GM18870 (cell line): ENCODE measurements around the gene TBL1X.

Experiments
- ATAC-seq: cut with Tn5 transposase; IDR thresholded peaks from one replicate; pipeline ENCODE4 v1.9.1; 2021; ENCODE audit warnings: moderate library complexity; ENCODE audit not compliant: unreplicated experiment

The TBL1X gene

GRCh38 chrX:9578083-9578779 lies 113.4 kb downstream of the TBL1X start:
- no peak for ATAC-seq

- no peak for ATAC-seq
Observed at GRCh38 chrX:9581771-9582385, 117.0 kb downstream of the TBL1X start.

- ATAC-seq = no peak
Observed at GRCh38 chrX:9582956-9583355, 118.1 kb downstream of the TBL1X start.

- ATAC-seq = no peak
Observed at GRCh38 chrX:9586992-9587392, 122.1 kb downstream of the TBL1X start.

- ATAC-seq = no peak
Observed at GRCh38 chrX:9587642-9588041, 122.8 kb downstream of the TBL1X start.

- no peak for ATAC-seq
Observed at GRCh38 chrX:9591496-9591895, 126.6 kb downstream of the TBL1X start.

GRCh38 chrX:9593756-9594155 lies 128.9 kb downstream of the TBL1X start:
- ATAC-seq = no peak

GRCh38 chrX:9595174-9595573 lies 130.3 kb downstream of the TBL1X start:
- no peak for ATAC-seq

GRCh38 chrX:9596837-9597236 lies 132.0 kb downstream of the TBL1X start:
- ATAC-seq = no peak

- no peak for ATAC-seq
Observed at GRCh38 chrX:9597361-9598035, 132.6 kb downstream of the TBL1X start.

- ATAC-seq = no peak
Observed at GRCh38 chrX:9598344-9598743, 133.5 kb downstream of the TBL1X start.

GRCh38 chrX:9604111-9604907 lies 139.5 kb downstream of the TBL1X start:
- ATAC-seq = no peak

- ATAC-seq = no peak
Observed at GRCh38 chrX:9604908-9605306, 140.0 kb downstream of the TBL1X start.

- ATAC-seq = no peak
Observed at GRCh38 chrX:9605484-9605883, 140.6 kb downstream of the TBL1X start.

- no peak for ATAC-seq
Observed at GRCh38 chrX:9606971-9607370, 142.1 kb downstream of the TBL1X start.

- no peak for ATAC-seq
Observed at GRCh38 chrX:9609499-9609898, 144.6 kb downstream of the TBL1X start.

GRCh38 chrX:9609987-9610386 lies 145.1 kb downstream of the TBL1X start:
- no peak for ATAC-seq

- ATAC-seq = no peak
Observed at GRCh38 chrX:9610771-9611392, 146.0 kb downstream of the TBL1X start.

GRCh38 chrX:9611436-9612145 lies 146.7 kb downstream of the TBL1X start:
- ATAC-seq = no peak

- no peak for ATAC-seq
Observed at GRCh38 chrX:9612146-9612505, 147.3 kb downstream of the TBL1X start.
